WERI-Rb-1 (cell line): ENCODE measurements around the gene INTS6L.

Source experiments
- DNase-seq: peaks from one replicate; pipeline ENCODE4 v3.0.0-alpha.2; 2020
- H3K27ac ChIP-seq: fragments of 250-450 bp; sonication (Bioruptor Pico); 2 replicates; pipeline ENCODE4 v1.5.1; 2020; ENCODE audit warnings: mild to moderate bottlenecking, moderate library complexity
- H3K27me3 ChIP-seq: fragments of 250-450 bp; sonication (Bioruptor Pico); 2 replicates; pipeline ENCODE4 v1.5.1; 2021; ENCODE audit warnings: mild to moderate bottlenecking, low read depth, moderate library complexity; ENCODE audit not compliant: insufficient read depth, severe bottlenecking
- H3K36me3 ChIP-seq: fragments of 250-450 bp; sonication (Bioruptor Pico); 2 replicates; pipeline ENCODE4 v1.5.1; 2020; ENCODE audit warnings: mild to moderate bottlenecking, moderate library complexity
- H3K4me3 ChIP-seq: 2 replicates; pipeline ENCODE4 v1.5.1; 2011; ENCODE audit warnings: low read depth, mild to moderate bottlenecking, control low read depth, low read length
- H3K9me3 ChIP-seq: fragments of 250-450 bp; sonication (Bioruptor Pico); 2 replicates; pipeline ENCODE4 v1.5.1; 2021; ENCODE audit warnings: mild to moderate bottlenecking, moderate library complexity; ENCODE audit not compliant: severe bottlenecking
- CTCF ChIP-seq: IDR thresholded peaks from 2 replicates; pipeline ENCODE4 v1.5.1; 2011; ENCODE audit warnings: low read depth, mild to moderate bottlenecking, control low read depth, inconsistent platforms, low read length

The INTS6L gene

GRCh38 chrX:135520553-135521404 is at the start of gene INTS6L:
INTS6L (plus strand) TSS chrX:135520660; CDS start chrX:135520993, 333 bp downstream.
- Histone ChIP-seq H3K27ac (peak within 1 kb of the TSS; percentile 89), H3K36me3 (no peaks in the 10 kb centered on the region), H3K27me3 (peaks cover 3% of the 10 kb centered on the region), H3K9me3 (no peaks in the 10 kb centered on the region), H3K4me3 (peak within 1 kb of the TSS; percentile 66)
- TF ChIP-seq CTCF: no peak
- peak; percentile 82 for DNase-seq

GRCh38 chrX:135476378-135476777 is 44.1 kb upstream of the INTS6L start:
- DNase-seq: no peak
- no peak for TF ChIP-seq CTCF
- H3K9me3 ChIP-seq: no peaks in the 10 kb centered on the region
- H3K27ac ChIP-seq: no peak overlapping the region
- H3K36me3 ChIP-seq: no peaks in the 10 kb centered on the region
- H3K27me3 ChIP-seq: peaks cover 27% of the 10 kb centered on the region
- no peak overlapping the region for H3K4me3 ChIP-seq

- H3K27ac ChIP-seq: no peak overlapping the region
- H3K4me3 ChIP-seq: no peak overlapping the region
- no peaks in the 10 kb centered on the region for H3K36me3 ChIP-seq
- peaks cover 27% of the 10 kb centered on the region for H3K27me3 ChIP-seq
- DNase-seq: peak; percentile 39
- TF ChIP-seq CTCF: peak; percentile 68
- H3K9me3 ChIP-seq: no peaks in the 10 kb centered on the region
These were observed 42.9 kb upstream of the INTS6L start for GRCh38 chrX:135477576-135477975.

- no peak for DNase-seq
- Histone ChIP-seq H3K9me3 (no peaks in the 10 kb centered on the region), H3K4me3 (no peak overlapping the region), H3K36me3 (no peaks in the 10 kb centered on the region), H3K27ac (no peak overlapping the region), H3K27me3 (peaks cover 19% of the 10 kb centered on the region)
- TF ChIP-seq CTCF: no peak
These were observed 40.4 kb upstream of the INTS6L start for GRCh38 chrX:135480076-135480475.

- no peak for DNase-seq
- no peak for TF ChIP-seq CTCF
- Histone ChIP-seq H3K36me3 (no peaks in the 10 kb centered on the region), H3K27ac (no peak overlapping the region), H3K4me3 (no peak overlapping the region), H3K27me3 (peaks cover 10% of the 10 kb centered on the region), H3K9me3 (no peaks in the 10 kb centered on the region)
These were observed 38.7 kb upstream of the INTS6L start for GRCh38 chrX:135481696-135482179.
